H7 (cell line): ENCODE measurements around the gene PSMD14. TPM values are rescaled to one million over a fixed set of nuclear protein-coding genes. Genes with fewer than 3 reads are reported as not detected.
"Not testable (repeated sequence)": the region's sequence is repeated elsewhere in the genome, so short reads cannot be mapped to it uniquely, and the experiment has no call there.

ENCODE experiments used
- DNase-seq: peaks from one replicate; pipeline ENCODE4 v3.0.0; 2012
- H3K27me3 ChIP-seq: 2 replicates; pipeline ENCODE4 v1.6.0; 2011; ENCODE audit warnings: mild to moderate bottlenecking, low read length; ENCODE audit not compliant: control insufficient read depth, insufficient read depth
- H3K36me3 ChIP-seq: replicated peaks from 2 replicates; pipeline ENCODE4 v1.5.1; 2011; ENCODE audit warnings: low read length; ENCODE audit not compliant: control insufficient read depth, insufficient read depth
- H3K4me3 ChIP-seq: 2 replicates; pipeline ENCODE4 v1.5.1; 2011; ENCODE audit warnings: low read depth, mild to moderate bottlenecking, control low read depth, low read length, moderate library complexity; ENCODE audit not compliant: insufficient read depth
- total RNA-seq: library from RNA; depleted of rRNA; stranded (reverse); fragments of >200 nt; shearing (Covaris generic); gene quantifications from 2 replicates; pipeline ENCODE4 v1.2.3, GENCODE V29; 2014

Gene PSMD14
- total RNA-seq, 1 experiment from 2014 or later = 106 TPM

DNA sequence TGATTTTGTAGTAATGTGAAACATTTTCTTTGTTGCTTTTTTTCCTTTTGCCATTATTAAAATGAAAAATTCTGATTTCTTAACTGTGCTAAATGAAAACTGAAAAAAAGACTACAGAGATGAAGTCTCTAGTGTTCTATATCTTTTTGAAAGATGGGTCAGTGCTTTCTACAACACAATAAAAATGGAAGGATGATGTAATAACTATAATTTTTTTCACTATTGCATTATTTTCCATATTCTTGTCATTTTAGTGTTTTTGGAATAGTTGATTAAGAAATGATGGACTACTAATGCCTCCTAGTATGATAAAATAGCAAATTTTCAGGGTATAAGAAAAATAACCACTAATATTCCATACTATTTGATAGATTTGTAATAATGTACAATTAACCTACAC, 7.2 kb downstream of the PSMD14 start:
- Histone ChIP-seq H3K4me3 (no peak overlapping the region), H3K27me3 (no peaks in the 10 kb centered on the region)
- DNase-seq = no peak

DNA sequence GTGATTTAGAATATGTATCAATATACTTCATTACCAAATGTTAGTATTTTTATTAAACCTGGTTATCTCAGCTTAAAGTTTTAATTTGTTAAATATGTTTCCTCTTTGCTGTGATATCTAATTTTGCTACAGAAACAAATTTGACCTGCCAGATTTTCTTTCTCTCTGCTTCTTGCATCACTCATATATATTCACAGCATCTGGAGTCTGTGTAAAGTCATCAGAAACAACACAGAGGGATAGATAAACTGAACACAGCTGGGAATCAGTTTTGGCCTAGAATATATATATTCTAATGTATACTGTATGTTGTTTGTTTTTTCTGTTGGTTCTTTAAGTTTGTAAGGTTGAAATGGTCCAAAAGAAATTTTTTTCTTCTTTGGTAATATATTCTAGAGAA, 8.5 kb downstream of the PSMD14 start:
- DNase-seq = no peak
- Histone ChIP-seq H3K27me3 (no peaks in the 10 kb centered on the region), H3K4me3 (no peak overlapping the region), H3K36me3 (no peaks in the 10 kb centered on the region; the same call in none of the 2 replicates)

More for the DNA sequence above, 7.2 kb downstream of the PSMD14 start:
- no peaks in the 10 kb centered on the region; the same call in 1 of the 2 replicates for H3K36me3 ChIP-seq

DNA sequence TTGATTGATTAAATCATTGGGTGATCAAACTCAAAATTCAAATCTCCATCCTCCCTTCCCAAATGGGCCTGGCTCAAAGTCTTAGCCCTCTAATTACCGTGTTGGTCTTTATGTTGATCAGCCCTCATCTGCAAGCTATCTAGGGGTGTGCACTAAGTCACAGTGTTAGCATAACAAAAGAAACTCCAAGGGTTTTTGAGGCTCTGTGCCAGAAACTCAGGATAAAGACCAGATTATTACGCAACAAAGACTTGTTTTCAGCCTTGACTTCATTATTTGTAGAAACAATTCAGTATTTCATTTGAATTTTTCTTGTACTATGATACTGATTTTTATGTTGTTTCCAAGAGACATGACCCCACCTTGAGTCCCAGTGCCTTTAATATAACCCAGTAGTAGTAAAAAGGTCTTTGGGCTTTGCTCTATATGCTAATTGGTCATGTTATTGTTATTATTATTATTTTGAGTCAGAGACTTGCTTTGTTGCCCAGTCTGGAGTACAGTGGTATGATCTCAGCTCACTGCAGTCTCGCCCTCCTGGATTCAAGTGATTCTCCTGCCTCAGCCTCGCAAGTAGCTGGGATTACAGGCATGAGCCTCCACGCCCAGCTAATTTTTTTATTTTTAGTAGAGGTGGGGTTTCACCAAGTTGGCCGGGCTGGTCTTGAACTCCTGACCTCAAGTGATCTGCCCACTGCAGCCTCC, 13.9 kb downstream of the PSMD14 start:
- peak; percentile 7 for DNase-seq
- no peak overlapping the region for H3K4me3 ChIP-seq
- H3K27me3 ChIP-seq = no peaks in the 10 kb centered on the region
- H3K36me3 ChIP-seq = peaks cover 1% of the 10 kb centered on the region

DNA sequence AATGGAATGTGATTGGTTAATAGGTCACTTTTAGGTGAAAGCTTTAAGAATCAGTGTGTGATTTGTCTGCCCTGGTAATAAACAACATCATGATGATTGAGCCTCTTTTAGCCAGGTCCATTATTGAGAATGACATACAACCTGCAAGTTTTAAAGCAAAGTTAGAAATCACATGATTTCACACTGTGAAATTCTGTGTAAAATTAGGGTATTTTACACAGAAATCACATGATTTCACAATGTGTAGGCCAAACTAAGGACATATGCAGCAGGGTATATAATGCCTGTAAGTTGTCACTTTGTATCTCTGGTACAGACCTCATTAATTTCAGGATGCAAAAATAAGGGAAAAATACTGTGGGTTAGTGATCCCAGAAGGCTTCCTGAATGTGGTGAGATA, 16.7 kb downstream of the PSMD14 start:
- Histone ChIP-seq H3K36me3 (peaks cover 1% of the 10 kb centered on the region), H3K4me3 (no peak overlapping the region), H3K27me3 (no peaks in the 10 kb centered on the region)
- DNase-seq = no peak

DNA sequence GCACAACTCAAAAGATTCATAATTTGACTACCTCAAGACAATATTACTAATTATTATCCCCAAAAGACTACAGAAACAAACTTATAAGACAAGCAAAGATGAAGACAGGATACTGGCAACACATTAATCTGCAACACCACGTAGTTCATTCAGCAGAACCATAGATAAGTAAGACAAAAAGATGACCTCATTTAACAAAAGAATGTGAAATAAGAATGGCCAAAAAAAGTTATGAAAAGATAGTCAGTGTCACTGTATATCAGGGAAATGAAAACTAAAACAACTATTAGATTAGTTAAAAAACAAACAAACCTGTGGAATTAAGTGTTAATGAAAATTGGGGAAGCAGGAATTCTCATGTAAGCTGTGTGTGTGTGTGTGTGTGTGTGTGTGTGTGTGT, 19.4 kb downstream of the PSMD14 start:
- H3K36me3 ChIP-seq = peaks cover 1% of the 10 kb centered on the region; the same call in 1 of the 2 replicates
- no peak for DNase-seq
- no peaks in the 10 kb centered on the region for H3K27me3 ChIP-seq
- no peak overlapping the region for H3K4me3 ChIP-seq

DNA sequence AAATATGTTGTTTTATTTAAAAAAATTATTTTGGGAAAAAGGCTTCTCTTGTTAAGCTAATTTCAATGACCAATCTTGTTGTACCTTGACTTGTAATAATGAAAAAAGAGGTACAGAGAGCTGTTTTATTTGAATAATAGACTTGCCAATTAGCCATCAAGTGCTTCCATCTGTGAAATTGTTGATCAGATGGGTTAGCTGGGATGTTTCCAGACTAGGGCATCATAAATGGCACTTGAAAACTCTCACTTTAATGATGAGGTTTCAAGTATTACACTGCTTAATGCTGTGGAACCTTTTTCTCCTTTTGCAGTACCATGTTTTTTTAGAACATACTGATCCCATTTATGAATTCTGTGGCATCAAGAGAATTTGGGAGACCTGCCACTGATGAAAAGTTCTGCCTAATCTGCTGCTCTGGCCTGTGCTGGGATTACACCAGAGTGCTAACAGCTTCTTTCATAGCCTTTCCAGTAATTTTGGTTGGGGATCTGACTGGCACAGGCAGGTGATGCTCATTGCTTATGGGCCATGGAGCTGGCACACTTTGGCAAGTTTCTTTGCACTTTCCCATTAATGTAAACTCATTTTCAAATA, 24.2 kb downstream of the PSMD14 start:
- no peak for DNase-seq
- Histone ChIP-seq H3K4me3 (no peak overlapping the region), H3K36me3 (no peaks in the 10 kb centered on the region), H3K27me3 (no peaks in the 10 kb centered on the region)

DNA sequence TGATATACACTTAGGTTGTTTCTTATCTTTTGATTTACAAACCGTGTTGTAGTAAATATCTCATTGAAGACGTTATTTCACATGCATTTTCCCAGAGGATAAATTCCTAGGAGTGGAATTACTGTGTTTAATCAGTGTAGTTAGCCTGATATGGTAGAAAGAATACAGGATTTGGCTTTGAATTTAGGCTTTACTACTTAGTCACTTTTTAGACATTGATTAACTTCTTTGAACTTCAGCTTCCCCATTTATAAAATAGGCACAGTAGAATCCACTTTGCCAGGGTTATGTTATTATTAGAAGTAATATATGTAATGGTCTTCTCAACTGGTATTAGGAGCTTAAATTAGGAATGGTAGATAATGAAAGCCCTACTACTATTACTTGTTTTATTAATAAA, 27.4 kb downstream of the PSMD14 start:
- DNase-seq = no peak
- no peaks in the 10 kb centered on the region for H3K36me3 ChIP-seq
- H3K27me3 ChIP-seq = no peaks in the 10 kb centered on the region
- no peak overlapping the region for H3K4me3 ChIP-seq

DNA sequence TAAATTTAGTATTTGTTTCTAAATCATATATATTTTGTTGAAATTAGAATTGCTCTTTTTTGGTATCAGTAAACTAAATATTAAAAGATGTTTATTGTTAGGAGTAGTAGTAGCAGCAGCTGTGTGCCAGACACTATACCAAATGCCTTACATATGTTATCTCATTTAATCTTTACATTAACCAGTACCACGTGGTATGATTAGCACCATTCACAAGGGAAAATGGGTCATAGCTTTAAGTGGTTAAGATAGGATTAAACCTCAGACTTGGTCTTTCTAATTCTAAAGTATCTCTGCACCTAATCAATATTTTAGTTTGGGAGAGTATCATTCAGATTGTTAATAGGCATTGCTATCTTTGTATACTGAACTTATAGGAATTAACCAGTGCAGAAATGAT, 29.0 kb downstream of the PSMD14 start:
- no peaks in the 10 kb centered on the region for H3K27me3 ChIP-seq
- no peaks in the 10 kb centered on the region for H3K36me3 ChIP-seq
- H3K4me3 ChIP-seq = no peak overlapping the region
- DNase-seq = no peak

DNA sequence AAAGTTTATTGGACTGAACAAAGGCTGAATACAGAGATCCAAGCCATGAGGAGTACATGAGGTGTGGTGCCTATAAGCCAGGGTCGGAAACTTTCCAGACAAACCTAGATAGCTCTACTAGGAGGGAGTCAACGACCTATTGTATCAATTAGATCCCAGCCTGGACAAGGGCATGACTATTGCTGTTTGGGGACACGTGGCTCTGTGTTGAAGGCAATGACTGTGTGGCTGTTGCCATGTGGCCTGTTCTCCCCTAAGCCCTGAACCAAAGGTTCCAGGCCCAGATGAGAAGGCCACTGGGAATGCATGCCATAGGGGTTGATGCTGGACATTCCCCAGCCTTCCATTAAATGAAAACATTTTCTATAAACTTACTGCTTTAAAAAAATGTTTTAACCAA, 31.3 kb downstream of the PSMD14 start:
- H3K27me3 ChIP-seq, H3K4me3 ChIP-seq, DNase-seq, H3K36me3 ChIP-seq: not testable (repeated sequence)

DNA sequence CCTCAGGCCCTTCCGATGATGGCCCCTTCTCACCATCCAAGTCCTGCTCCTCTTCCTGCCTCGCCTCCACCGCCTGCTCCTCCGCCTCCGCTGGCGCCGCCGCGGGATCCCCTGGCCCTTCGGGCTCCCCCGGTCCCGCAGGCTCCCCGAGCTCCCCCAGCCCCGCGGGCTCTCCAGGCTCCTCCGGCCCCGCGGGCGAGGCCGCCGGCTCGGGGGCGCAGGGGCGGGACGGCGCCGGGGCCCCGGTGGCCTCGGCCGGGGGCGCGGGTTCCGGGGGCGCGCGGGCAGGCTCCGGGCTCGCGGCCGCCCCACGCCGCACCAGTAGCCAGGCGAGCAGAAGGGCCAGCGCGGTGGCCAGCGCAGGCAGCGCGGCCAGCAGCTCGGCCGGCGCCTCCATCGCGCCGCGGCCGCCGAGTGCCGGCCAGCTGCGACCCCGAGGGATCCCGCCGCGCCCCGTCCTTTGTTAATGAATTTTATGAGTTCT, 32.7 kb downstream of the PSMD14 start:
- H3K27me3 ChIP-seq, H3K4me3 ChIP-seq, H3K36me3 ChIP-seq: not testable (repeated sequence)
- DNase-seq = peak; percentile 11

DNA sequence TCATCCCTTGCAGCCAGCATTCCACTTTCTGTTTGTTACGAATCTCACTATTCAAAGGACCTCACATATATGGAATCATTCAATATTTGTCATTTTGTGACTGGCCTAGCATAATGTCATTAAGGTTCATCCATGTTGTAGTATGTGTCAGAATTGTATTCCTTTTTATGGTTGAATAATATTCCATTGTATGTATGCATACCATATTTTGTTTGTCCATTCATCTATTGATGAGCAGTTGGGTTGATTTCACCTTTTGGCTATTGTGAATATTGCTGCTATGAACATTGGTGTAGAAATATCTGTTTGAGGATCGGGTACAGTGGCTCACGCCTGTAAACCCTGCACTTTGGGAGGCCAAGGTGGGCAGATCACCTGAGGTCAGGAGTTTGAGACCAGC, 35.0 kb downstream of the PSMD14 start:
- no peak overlapping the region for H3K4me3 ChIP-seq
- no peaks in the 10 kb centered on the region for H3K27me3 ChIP-seq
- DNase-seq = no peak
- no peaks in the 10 kb centered on the region for H3K36me3 ChIP-seq

DNA sequence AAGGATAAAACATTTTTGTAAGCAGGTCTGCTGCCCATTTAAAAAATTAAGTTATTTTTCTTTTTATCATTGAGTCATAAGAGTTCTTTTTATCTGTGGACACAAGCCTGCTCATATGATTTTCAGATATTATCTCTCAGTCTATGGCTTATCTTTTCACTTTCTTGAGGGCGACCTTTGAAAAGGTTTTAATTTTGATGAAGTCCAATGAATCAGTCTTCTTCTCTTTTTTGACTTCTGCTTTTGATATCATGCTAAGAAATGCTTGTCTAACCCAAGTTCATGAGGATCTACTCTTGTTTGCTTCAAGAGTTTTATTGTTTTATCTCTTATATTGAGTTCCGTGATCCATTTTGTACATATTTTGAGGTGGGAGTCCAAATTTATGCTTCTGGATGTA, 36.5 kb downstream of the PSMD14 start:
- Histone ChIP-seq H3K4me3 (no peak overlapping the region), H3K27me3 (no peaks in the 10 kb centered on the region), H3K36me3 (no peaks in the 10 kb centered on the region)
- DNase-seq = no peak

DNA sequence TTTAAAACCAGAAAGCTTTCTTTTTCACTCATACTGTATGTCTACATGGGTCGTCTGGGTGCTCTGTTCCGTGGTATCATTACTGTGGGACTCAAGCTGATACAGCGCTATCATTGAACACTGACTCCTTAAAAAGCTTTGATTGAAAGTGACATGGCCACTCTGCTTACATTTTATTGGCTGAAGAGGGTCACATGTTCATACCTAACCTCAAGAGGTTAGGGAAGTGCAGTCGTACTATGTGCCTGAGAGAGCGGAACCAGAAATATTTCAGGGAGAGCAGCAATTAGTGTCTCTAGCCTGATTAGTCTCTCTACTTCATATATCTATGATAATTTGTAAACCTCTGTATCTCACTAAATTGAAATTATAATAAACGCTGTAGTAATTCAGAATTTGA, 43.5 kb downstream of the PSMD14 start:
- no peaks in the 10 kb centered on the region for H3K36me3 ChIP-seq
- no peak for DNase-seq
- H3K27me3 ChIP-seq = no peaks in the 10 kb centered on the region
- H3K4me3 ChIP-seq = no peak overlapping the region

DNA sequence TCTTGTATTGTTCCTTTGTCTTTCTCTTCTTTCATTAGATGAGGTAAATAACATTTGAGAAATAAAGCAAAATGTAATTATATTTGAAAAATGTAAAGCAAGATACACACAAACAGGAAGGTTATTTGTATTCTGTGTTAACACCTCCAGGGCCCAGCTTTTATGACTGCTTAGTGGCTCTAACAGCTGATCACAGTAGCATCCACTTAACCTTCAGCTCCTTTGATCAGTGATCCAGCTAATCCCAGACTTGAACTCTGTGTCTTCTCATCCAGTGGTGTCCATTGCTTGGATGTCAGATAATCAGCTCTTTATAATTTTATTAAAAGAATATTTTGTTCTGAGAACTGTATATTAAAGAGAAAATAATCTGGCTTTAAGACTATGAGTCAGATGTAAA, 44.5 kb downstream of the PSMD14 start:
- no peaks in the 10 kb centered on the region for H3K36me3 ChIP-seq
- no peak for DNase-seq
- no peak overlapping the region for H3K4me3 ChIP-seq
- no peaks in the 10 kb centered on the region for H3K27me3 ChIP-seq

DNA sequence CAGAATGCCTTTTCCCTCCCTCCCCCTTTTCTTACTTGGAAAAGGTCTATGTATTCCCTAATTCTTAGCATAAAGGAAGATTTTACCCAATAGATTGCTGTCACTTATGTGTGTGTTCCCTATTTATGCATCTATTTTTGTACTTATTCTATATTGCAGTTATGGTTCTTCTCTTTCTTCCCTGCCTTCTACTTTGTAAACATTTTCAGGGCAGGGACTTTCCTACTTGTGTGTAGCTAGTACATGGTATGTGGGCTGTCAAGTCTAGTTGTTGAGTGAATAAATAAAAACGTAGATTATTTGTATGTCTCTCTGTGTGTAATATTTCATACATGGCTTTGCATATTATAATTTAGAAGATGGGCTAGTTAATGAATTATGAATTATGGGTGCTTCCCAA, 45.3 kb downstream of the PSMD14 start:
- Histone ChIP-seq H3K4me3 (no peak overlapping the region), H3K27me3 (no peaks in the 10 kb centered on the region), H3K36me3 (no peaks in the 10 kb centered on the region)
- no peak for DNase-seq
